BJ (cell line): ENCODE measurements around the gene GNB4. TPM values are rescaled to one million over a fixed set of nuclear protein-coding genes. Genes with fewer than 3 reads are reported as not detected.

ENCODE experiments used
- CTCF ChIA-PET: fragments of 350-600 bp; formaldehyde crosslinking; extraction: SDS; loops from one replicate; lab custom pipeline; 2021; ENCODE audit warnings: antibody characterized with exemption, inconsistent platforms; lab: Yijun Ruan, JAX
- POLR2A ChIA-PET: fragments of 300-600 bp; sonication (Branson Sonifier 250); formaldehyde crosslinking; extraction: SDS; loops from one replicate; lab custom pipeline; 2021; ENCODE audit warnings: antibody characterized with exemption; lab: Charles Lee
- DNase-seq: peaks from one replicate; pipeline ENCODE4 v3.0.0-alpha.2; 2011; ENCODE audit warnings: low read depth
- H3K27me3 ChIP-seq: 2 replicates; pipeline ENCODE4 v1.6.0; 2011; ENCODE audit warnings: low read length; ENCODE audit not compliant: control insufficient read depth, insufficient read depth
- H3K36me3 ChIP-seq: 2 replicates; pipeline ENCODE4 v1.5.1; 2011; ENCODE audit warnings: low read length; ENCODE audit not compliant: control insufficient read depth, insufficient read depth
- H3K4me3 ChIP-seq: 2 replicates; pipeline ENCODE4 v1.5.1; 2011; ENCODE audit warnings: low read depth, mild to moderate bottlenecking, control low read depth, low read length
- CTCF ChIP-seq: IDR thresholded peaks from 2 replicates; pipeline ENCODE4 v1.5.1; 2011; ENCODE audit warnings: low read depth, mild to moderate bottlenecking, control low read depth, inconsistent platforms, low read length, moderate library complexity; ENCODE audit not compliant: insufficient read depth
- polyA plus RNA-seq: library from polyadenylated mRNA; depleted of rRNA; stranded (reverse); fragments of >200 nt; gene quantifications from 2 replicates; pipeline ENCODE4 v1.2.3, GENCODE V29; 2011

GNB4 gene
- polyA plus RNA-seq, 1 experiment = 25.2 TPM

GRCh38 chr3:179410331-179410730 lies 40.9 kb downstream of the GNB4 start:
- TF ChIP-seq CTCF = no peak
- DNase-seq = no peak
- ChIA-PET CTCF (no interaction called here), POLR2A (no interaction called here)
- no peak overlapping the region for H3K4me3 ChIP-seq
- no peaks in the 10 kb centered on the region for H3K27me3 ChIP-seq
- peaks cover 1% of the 10 kb centered on the region; the same call in 1 of the 2 replicates for H3K36me3 ChIP-seq

GRCh38 chr3:179404307-179404706 lies 47.0 kb downstream of the GNB4 start:
- POLR2A ChIA-PET = no interaction called here
- no peak for TF ChIP-seq CTCF
- CTCF ChIA-PET = no interaction called here
- Histone ChIP-seq H3K36me3 (peaks cover 6% of the 10 kb centered on the region), H3K4me3 (no peak overlapping the region), H3K27me3 (no peaks in the 10 kb centered on the region)
- no peak for DNase-seq

GRCh38 chr3:179402963-179403362 lies 48.3 kb downstream of the GNB4 start:
- CTCF ChIA-PET = no interaction called here
- DNase-seq = no peak
- peaks cover 6% of the 10 kb centered on the region for H3K36me3 ChIP-seq
- H3K4me3 ChIP-seq = no peak overlapping the region
- TF ChIP-seq CTCF = no peak
- H3K27me3 ChIP-seq = no peaks in the 10 kb centered on the region
- POLR2A ChIA-PET = interaction anchor here (0.6 kb wide), 1 partner anchor 11 kb away, joined by 4 read pairs; no protein-coding TSS in a partner anchor

GRCh38 chr3:179401561-179401960 lies 49.7 kb downstream of the GNB4 start:
- POLR2A ChIA-PET = no interaction called here
- H3K4me3 ChIP-seq = no peak overlapping the region
- no peak for DNase-seq
- peaks cover 6% of the 10 kb centered on the region for H3K36me3 ChIP-seq
- no peaks in the 10 kb centered on the region for H3K27me3 ChIP-seq
- TF ChIP-seq CTCF = no peak
- CTCF ChIA-PET = interaction anchor here (1.1 kb wide), 1 partner anchor 156 kb away, joined by 3 read pairs; no protein-coding TSS in a partner anchor

GRCh38 chr3:179398574-179399231 lies 52.6 kb downstream of the GNB4 start:
- no peak for TF ChIP-seq CTCF
- H3K27me3 ChIP-seq = no peaks in the 10 kb centered on the region
- no peak overlapping the region for H3K4me3 ChIP-seq
- peaks cover 9% of the 10 kb centered on the region for H3K36me3 ChIP-seq
- ChIA-PET POLR2A (no interaction called here), CTCF (no interaction called here)
- peak; percentile 23 for DNase-seq
